Neutrophil (primary cell): ENCODE results near the gene CEPT1.

Experiments
- H3K27ac ChIP-seq: fragments of 200-600 bp; sonication (generic); 2 replicates; pipeline ENCODE4 v1.5.1; 2016; ENCODE audit warnings: mild to moderate bottlenecking, moderate library complexity
- H3K27me3 ChIP-seq: fragments of 200-600 bp; sonication (generic); 2 replicates; pipeline ENCODE4 v1.6.0; 2016; ENCODE audit warnings: mild to moderate bottlenecking
- H3K36me3 ChIP-seq: fragments of 200-600 bp; sonication (generic); 2 replicates; pipeline ENCODE4 v1.5.1; 2017
- H3K4me1 ChIP-seq, 2 experiments: fragments of 200-600 bp in 1 of 2; sonication (generic) in 1 of 2; 1 replicate in 1 of 2; 2 replicates in 1 of 2; pipeline versions ENCODE4 v1.5.1 to v1.6.1; 2013 to 2016; ENCODE audit warnings: low read depth in 1 of 2, low read length in 1 of 2, mild to moderate bottlenecking in 1 of 2, moderate library complexity in 1 of 2; ENCODE audit not compliant: control insufficient read depth in 1 of 2, insufficient read depth in 1 of 2
- H3K4me3 ChIP-seq, 2 experiments: fragments of 200-600 bp in 1 of 2; sonication (generic) in 1 of 2; 1 replicate in 1 of 2; 2 replicates in 1 of 2; pipeline ENCODE4 v1.5.1; 2013 to 2016; ENCODE audit warnings: low read depth in 1 of 2, low read length in 1 of 2, mild to moderate bottlenecking in 1 of 2, moderate library complexity in 1 of 2
- H3K9me3 ChIP-seq: fragments of 200-600 bp; sonication (generic); 2 replicates; pipeline ENCODE4 v1.5.1; 2016
- TF ChIP-seq, protein P1 (sequence below): fragments of 200-600 bp; sonication (generic); IDR thresholded peaks from 2 replicates; pipeline ENCODE4 v1.5.1; 2016; ENCODE audit warnings: antibody characterized with exemption

CEPT1 gene

DNA sequence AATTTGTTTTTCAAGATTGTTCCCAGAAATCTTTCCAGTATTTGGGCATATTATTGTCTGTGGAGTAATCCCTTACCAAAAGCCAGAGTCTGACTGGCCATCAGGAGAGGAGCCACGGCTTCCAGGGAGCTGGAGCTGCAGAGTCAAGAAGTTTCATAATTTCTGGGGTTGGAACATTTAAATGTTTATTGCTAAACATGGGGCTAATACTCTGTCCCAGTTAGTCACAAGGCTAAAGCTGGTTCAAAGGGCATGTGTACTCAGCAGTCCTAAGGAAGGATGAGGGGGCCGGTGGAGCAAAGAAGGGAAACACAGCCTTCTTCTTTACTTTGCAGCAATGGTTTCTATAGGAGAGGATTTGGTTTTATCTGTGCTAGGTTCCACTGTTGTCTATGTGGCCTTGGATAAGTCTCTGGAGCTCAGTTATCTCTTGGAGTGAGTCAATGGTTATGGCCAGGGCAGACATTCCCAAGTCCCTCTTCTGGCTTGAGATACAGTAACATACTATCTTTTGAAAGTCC lies 51.0 kb downstream of the CEPT1 start:
- TF ChIP-seq, protein P1, sequence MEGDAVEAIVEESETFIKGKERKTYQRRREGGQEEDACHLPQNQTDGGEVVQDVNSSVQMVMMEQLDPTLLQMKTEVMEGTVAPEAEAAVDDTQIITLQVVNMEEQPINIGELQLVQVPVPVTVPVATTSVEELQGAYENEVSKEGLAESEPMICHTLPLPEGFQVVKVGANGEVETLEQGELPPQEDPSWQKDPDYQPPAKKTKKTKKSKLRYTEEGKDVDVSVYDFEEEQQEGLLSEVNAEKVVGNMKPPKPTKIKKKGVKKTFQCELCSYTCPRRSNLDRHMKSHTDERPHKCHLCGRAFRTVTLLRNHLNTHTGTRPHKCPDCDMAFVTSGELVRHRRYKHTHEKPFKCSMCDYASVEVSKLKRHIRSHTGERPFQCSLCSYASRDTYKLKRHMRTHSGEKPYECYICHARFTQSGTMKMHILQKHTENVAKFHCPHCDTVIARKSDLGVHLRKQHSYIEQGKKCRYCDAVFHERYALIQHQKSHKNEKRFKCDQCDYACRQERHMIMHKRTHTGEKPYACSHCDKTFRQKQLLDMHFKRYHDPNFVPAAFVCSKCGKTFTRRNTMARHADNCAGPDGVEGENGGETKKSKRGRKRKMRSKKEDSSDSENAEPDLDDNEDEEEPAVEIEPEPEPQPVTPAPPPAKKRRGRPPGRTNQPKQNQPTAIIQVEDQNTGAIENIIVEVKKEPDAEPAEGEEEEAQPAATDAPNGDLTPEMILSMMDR: no peak
- Histone ChIP-seq H3K27me3 (no peaks in the 10 kb centered on the region), H3K9me3 (no peaks in the 10 kb centered on the region), H3K36me3 (peaks cover 89% of the 10 kb centered on the region), H3K27ac (no peak overlapping the region), H3K4me1 (peaks cover 31 to 56% of the 10 kb centered on the region in 2 experiments), H3K4me3 (no peak overlapping the region)

DNA sequence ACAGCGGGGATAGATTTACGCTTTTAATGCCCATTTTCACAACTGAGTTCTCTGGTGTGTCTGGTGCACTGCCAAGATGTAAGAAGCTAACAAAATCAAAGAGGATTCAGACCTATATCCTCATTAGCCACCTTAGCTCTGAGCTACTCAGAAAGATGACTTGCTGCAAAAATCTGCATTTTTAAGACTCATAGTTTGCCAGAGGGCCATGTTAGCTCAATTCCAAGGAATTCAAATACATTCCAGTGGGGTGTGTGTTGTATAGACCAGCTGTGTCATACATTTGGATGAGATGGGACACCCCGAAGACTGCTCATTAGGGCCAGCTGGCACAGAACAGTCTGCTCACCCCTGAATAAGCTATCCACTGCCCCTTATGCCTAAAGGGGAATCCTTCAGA lies 51.5 kb downstream of the CEPT1 start:
- H3K27ac ChIP-seq: no peak overlapping the region
- peaks cover 27 to 52% of the 10 kb centered on the region in 2 experiments for H3K4me1 ChIP-seq
- peaks cover 89% of the 10 kb centered on the region for H3K36me3 ChIP-seq

DNA sequence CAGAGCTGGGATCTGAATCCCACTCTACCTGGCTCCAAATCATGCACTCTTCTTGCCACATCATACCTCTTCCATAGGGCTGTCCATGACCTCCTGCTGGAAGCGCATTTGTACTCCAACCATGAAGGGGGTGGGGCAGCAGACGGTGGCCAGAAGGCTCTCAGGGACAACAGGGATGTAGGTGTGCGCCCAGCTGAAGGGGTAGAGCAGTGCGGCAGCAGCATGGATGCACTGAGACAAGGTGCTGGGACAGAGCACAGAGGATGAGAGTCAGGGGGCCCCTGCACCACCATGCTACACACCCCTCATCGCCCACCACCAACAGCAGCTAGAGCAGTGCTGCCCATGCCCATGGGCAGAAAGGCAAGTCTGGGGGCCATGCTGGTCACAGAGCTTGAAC lies 52.1 kb downstream of the CEPT1 start:
- no peak overlapping the region for H3K4me3 ChIP-seq
- H3K9me3 ChIP-seq: no peaks in the 10 kb centered on the region
- no peaks in the 10 kb centered on the region for H3K27me3 ChIP-seq
- H3K27ac ChIP-seq: peak overlapping the region; percentile 81
- peaks cover 24 to 50% of the 10 kb centered on the region in 2 experiments for H3K4me1 ChIP-seq
- peaks cover 89% of the 10 kb centered on the region for H3K36me3 ChIP-seq
- TF ChIP-seq, protein P1: no peak

More for the DNA sequence above, 51.5 kb downstream of the CEPT1 start:
- Histone ChIP-seq H3K4me3 (no peak overlapping the region), H3K9me3 (no peaks in the 10 kb centered on the region), H3K27me3 (no peaks in the 10 kb centered on the region)
- TF ChIP-seq, protein P1: no peak

DNA sequence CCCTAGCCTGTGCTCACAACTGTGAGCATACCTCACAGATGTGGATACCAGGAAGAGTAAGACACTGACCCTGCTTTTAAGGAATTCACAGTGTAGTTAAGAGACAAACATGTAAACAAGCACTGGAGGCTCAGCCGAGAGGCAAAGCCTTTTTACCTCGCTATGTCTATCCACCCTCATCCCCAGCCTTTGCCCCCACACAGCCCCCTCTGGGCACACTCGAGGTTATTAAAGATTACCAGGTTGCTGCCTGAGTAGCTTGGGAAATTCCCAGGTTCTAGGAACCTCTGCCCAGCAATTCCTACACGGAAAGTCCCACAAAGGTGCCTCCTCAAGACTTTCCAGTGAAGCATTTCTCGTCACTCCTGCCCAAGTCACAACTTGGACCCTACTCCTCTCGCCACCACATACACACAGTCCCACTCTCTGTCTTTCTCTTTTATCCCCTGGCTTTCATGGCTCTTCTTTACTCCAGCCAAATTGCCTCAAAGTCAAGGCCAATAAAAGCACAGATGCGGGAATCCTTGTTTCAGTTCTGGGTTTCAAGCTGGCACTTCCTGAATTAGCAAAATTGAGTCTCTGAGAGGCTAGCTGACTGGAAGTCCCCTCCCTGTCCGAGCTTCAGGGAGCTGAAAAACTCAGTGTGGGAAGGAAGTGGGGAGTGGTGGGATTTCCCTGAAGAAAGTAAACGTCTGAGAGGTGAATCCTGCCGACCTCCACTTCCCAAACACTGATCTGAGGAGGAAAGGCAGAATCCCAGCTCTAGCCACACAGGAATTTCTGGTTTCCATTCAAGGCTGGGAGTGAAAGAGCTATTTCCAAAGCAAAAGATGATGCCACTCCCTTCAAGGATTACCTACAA lies 52.9 kb downstream of the CEPT1 start:
- Histone ChIP-seq H3K27ac (peak overlapping the region; percentile 81), H3K36me3 (peaks cover 89% of the 10 kb centered on the region), H3K9me3 (no peaks in the 10 kb centered on the region), H3K4me1 (peaks cover 24 to 50% of the 10 kb centered on the region in 2 experiments), H3K27me3 (no peaks in the 10 kb centered on the region), H3K4me3 (peak overlapping the region in 1 of 2 experiments; percentile 8)
- TF ChIP-seq, protein P1: no peak

DNA sequence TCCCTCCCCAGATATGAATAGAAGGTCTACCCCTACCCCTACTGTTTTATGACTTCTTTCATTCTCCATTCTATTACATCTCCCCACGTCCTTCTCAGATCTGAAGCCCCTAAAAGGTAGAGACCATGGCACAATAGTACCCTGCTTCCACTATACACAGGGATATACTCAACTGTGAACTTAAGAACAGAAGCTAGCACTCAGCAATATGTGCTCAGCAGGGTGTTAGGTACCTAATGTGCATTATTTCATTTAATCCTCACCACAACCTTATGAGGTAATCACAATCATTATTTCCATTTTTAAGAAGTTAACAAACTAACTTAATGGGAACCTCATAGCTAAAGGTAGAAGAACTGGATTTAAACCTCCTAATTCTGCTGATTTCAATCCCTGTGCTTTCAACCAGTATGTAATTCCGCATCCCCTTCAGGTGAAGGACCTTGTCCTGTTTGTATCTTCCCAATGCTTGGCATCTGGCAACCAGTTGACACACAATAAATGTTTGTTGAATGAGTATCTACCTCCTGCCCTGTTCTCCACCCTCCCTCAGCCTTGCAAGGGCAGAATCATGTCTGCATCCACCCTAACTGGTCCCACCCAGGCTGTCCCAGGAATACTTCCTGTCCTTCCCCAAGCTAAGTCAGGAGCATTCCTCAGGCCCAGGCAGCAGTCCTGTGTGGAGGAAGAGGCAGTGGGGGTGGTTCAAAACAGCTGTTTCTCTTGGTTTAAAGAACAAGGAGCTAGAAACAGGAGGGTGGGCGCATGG lies 53.9 kb downstream of the CEPT1 start:
- Histone ChIP-seq H3K4me3 (no peak overlapping the region), H3K27ac (peak overlapping the region; percentile 81)

More for the DNA sequence above, 53.9 kb downstream of the CEPT1 start:
- Histone ChIP-seq H3K36me3 (peaks cover 89% of the 10 kb centered on the region), H3K9me3 (no peaks in the 10 kb centered on the region), H3K27me3 (no peaks in the 10 kb centered on the region), H3K4me1 (peaks cover 24 to 48% of the 10 kb centered on the region in 2 experiments)
- TF ChIP-seq, protein P1: no peak
